HepG2 (cell line): ENCODE measurements around the gene FHIT.

Experiments
- BHLHE40 ChIP-seq: IDR thresholded peaks from 2 replicates; pipeline ENCODE4 v1.6.1; 2011; ENCODE audit warnings: low read length, improper control_type of control experiment
- BRF2 ChIP-seq: sonication (generic); formaldehyde crosslinking; IDR thresholded peaks from 2 replicates; pipeline ENCODE4 v1.8.1; 2022; ENCODE audit warnings: mild to moderate bottlenecking, missing genetic modification reagents
- CTCF ChIP-seq: sonication (generic); formaldehyde crosslinking; IDR thresholded peaks from 2 replicates; pipeline ENCODE4 v1.5.0; 2020; ENCODE audit warnings: mild to moderate bottlenecking, missing genetic modification reagents, moderate library complexity
- ELF1 ChIP-seq: sonication (generic); formaldehyde crosslinking; IDR thresholded peaks from 2 replicates; pipeline ENCODE4 v1.4.0; 2020; ENCODE audit warnings: missing genetic modification reagents
- FOXK2 ChIP-seq: fragments of 450-650 bp; IDR thresholded peaks from 2 replicates; pipeline ENCODE4 v1.6.1; 2016
- FUBP1 ChIP-seq: sonication (generic); formaldehyde crosslinking; IDR thresholded peaks from 2 replicates; pipeline ENCODE4 v1.5.1; 2020; ENCODE audit warnings: missing genetic modification reagents, mild to moderate bottlenecking, borderline replicate concordance
- KMT2A ChIP-seq: sonication (generic); formaldehyde crosslinking; IDR thresholded peaks from 2 replicates; pipeline ENCODE4 v1.4.0; 2020; ENCODE audit warnings: missing genetic modification reagents
- MLLT10 ChIP-seq: sonication (generic); formaldehyde crosslinking; IDR thresholded peaks from 2 replicates; pipeline ENCODE4 v1.4.0; 2020; ENCODE audit warnings: missing genetic modification reagents
- PBX3 ChIP-seq: sonication (generic); formaldehyde crosslinking; IDR thresholded peaks from 2 replicates; pipeline ENCODE4 v1.8.1; 2023; ENCODE audit warnings: missing genetic modification reagents, inconsistent platforms, borderline replicate concordance
- POLR2G ChIP-seq: fragments of 200-400 bp; formaldehyde crosslinking; IDR thresholded peaks from 2 replicates; pipeline ENCODE4 v1.6.1; 2018; ENCODE audit warnings: mild to moderate bottlenecking, low read depth, low read length, moderate library complexity
- THRA ChIP-seq: sonication (generic); formaldehyde crosslinking; IDR thresholded peaks from 2 replicates; pipeline ENCODE4 v1.4.0; 2020; ENCODE audit warnings: missing genetic modification reagents, borderline replicate concordance
- ZNF232 ChIP-seq: sonication (generic); formaldehyde crosslinking; IDR thresholded peaks from 2 replicates; pipeline ENCODE4 v1.4.0; 2020; ENCODE audit warnings: missing genetic modification reagents, borderline replicate concordance
- ZNF30 ChIP-seq: sonication (generic); formaldehyde crosslinking; IDR thresholded peaks from 2 replicates; pipeline ENCODE4 v1.5.0; 2020; ENCODE audit warnings: mild to moderate bottlenecking, missing genetic modification reagents

GRCh38 chr3:60131618-60132017 lies 1119.6 kb downstream of the FHIT start:
- no peak for TF ChIP-seq PBX3 (CRISPR knock-in tag)
- TF ChIP-seq KMT2A, result no peak
- TF ChIP-seq ZNF232 (CRISPR knock-in tag), result no peak
- TF ChIP-seq THRA, result no peak
- no peak for TF ChIP-seq ZNF30 (CRISPR knock-in tag)
- TF ChIP-seq CTCF (CRISPR knock-in tag), result no peak
- no peak for TF ChIP-seq ELF1 (CRISPR knock-in tag)
- no peak for TF ChIP-seq FOXK2
- TF ChIP-seq BHLHE40, result no peak
- no peak for TF ChIP-seq FUBP1 (CRISPR knock-in tag)
- no peak for TF ChIP-seq MLLT10 (CRISPR knock-in tag)
- TF ChIP-seq POLR2G, result no peak
- no peak for TF ChIP-seq BRF2
